ENCODE data around the gene MAGIX.
A peak's percentile ranks its signal among the peaks of the same experiment; 100 is the strongest.
"Not testable (repeated sequence)": the region's sequence is repeated elsewhere in the genome, so short reads cannot be mapped to it uniquely, and the experiment has no call there.

The MAGIX gene

GRCh38 chrX:49162620-49163019, at the start of gene MAGIX:
MAGIX (plus strand) TSS chrX:49162758; CDS start chrX:49162890, 132 bp downstream.
- Mint-ChIP-seq H3K27ac (peak within 1 kb of the TSS; percentile 96), H3K4me1 (ENCODE audit: low read depth) (peaks cover 40% of the 10 kb centered on the region), H3K36me3 (ENCODE audit: low read depth) (peaks cover 6% of the 10 kb centered on the region), H3K9me3 (no peaks in the 10 kb centered on the region), H3K27me3 (no peaks in the 10 kb centered on the region), H3K4me3 (peak within 1 kb of the TSS; percentile 78)
- intact Hi-C loops (cut with micrococcal nuclease) = no loop called here

- Mint-ChIP-seq H3K27ac (no peak overlapping the region), H3K4me3 (no peak overlapping the region), H3K4me1 (ENCODE audit: low read depth) (peaks cover 11% of the 10 kb centered on the region), H3K36me3 (ENCODE audit: low read depth) (peaks cover 82% of the 10 kb centered on the region), H3K9me3 (no peaks in the 10 kb centered on the region), H3K27me3 (no peaks in the 10 kb centered on the region)
- intact Hi-C loops (cut with micrococcal nuclease) = no loop called here
These were observed 46.5 kb upstream of the MAGIX start for GRCh38 chrX:49116076-49116475.

- Mint-ChIP-seq H3K4me1 (ENCODE audit: low read depth) (peaks cover 15% of the 10 kb centered on the region), H3K36me3 (ENCODE audit: low read depth) (peaks cover 85% of the 10 kb centered on the region), H3K4me3 (no peak overlapping the region), H3K27ac (no peak overlapping the region), H3K27me3 (no peaks in the 10 kb centered on the region), H3K9me3 (no peaks in the 10 kb centered on the region)
- intact Hi-C loops (cut with micrococcal nuclease) = no loop called here
These were observed 45.8 kb upstream of the MAGIX start for GRCh38 chrX:49116716-49117115.

DNA sequence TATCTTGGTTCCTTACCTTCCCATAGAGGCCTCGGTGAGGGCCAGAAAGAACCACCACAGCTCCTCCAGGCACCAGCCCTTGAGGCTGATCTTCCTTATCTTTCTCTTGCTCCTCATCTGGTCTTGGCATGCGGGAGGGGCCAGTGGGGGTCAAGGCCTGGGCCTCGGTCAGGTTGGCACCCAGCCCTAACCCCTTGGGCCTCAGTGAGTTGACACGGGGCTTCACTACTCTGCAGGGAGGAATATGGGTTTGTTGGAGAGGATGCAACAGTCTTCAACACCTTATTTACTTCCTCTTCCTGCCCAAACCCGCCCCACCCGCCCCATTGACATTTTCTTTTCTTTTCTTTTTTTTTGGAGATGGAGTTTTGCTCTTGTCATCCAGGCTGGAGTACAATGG, 45.0 kb upstream of the MAGIX start:
- intact Hi-C loops (cut with micrococcal nuclease) = no loop called here
- Mint-ChIP-seq H3K27ac (no peak overlapping the region), H3K4me3 (no peak overlapping the region), H3K36me3 (ENCODE audit: low read depth) (peaks cover 85% of the 10 kb centered on the region), H3K27me3 (no peaks in the 10 kb centered on the region), H3K4me1 (ENCODE audit: low read depth) (peaks cover 24% of the 10 kb centered on the region), H3K9me3 (no peaks in the 10 kb centered on the region)

DNA sequence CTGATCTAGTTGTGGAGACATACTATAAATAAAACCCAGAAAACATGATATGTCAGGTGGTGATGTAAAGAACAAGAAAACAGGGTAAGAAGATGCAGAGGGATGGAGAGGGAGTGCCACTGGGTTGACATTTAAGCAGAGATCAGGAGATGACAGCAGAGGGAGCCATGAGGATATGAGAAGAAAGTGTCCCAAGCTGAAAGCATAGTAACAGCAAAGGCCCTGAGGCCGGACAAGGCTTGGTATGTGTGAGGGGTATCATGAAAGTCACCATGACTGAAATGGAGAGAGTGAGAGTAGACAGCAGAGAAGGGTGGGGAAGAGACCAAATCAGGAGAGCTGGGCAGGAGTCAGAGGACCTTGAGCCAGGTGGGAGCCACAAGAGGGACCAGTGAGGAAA, 42.5 kb upstream of the MAGIX start:
- Mint-ChIP-seq H3K36me3 (ENCODE audit: low read depth) (peaks cover 73% of the 10 kb centered on the region), H3K4me1 (ENCODE audit: low read depth) (peaks cover 33% of the 10 kb centered on the region), H3K9me3 (no peaks in the 10 kb centered on the region), H3K27me3 (no peaks in the 10 kb centered on the region), H3K27ac (no peak overlapping the region), H3K4me3 (no peak overlapping the region)
- intact Hi-C loops (cut with micrococcal nuclease) = loop anchor here (5.0 kb wide), 1 partner anchor 47 kb away; no protein-coding TSS in a partner anchor

DNA sequence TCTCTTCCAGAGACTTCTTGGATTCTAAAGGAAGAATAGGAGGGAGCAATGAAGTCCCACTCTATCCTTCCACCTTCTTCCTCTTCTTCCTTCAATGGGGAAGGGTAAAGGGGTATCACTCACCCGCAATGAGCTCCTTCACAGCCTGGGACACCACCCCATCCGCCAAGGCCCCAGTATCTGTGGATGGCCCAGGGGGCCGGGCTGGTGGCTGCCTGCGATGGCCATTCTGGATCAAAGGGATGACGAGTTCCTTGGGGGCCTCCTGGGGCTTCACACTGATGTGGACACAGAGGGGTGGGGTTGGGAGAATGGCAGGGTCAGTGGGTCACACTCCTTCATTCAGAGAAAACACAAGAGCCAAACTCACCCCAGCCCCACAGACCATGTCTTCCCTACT, 40.1 kb upstream of the MAGIX start:
- no peaks in the 10 kb centered on the region for H3K27me3 Mint-ChIP-seq
- peak overlapping the region; percentile 93 for H3K27ac Mint-ChIP-seq
- peaks cover 49% of the 10 kb centered on the region for H3K36me3 Mint-ChIP-seq (ENCODE audit: low read depth)
- no peaks in the 10 kb centered on the region for H3K9me3 Mint-ChIP-seq
- peaks cover 33% of the 10 kb centered on the region for H3K4me1 Mint-ChIP-seq (ENCODE audit: low read depth)
- peak overlapping the region; percentile 93 for H3K4me3 Mint-ChIP-seq
- intact Hi-C loops (cut with micrococcal nuclease) = loop anchor here (5.0 kb wide), 1 partner anchor 45 kb away; no protein-coding TSS in a partner anchor

DNA sequence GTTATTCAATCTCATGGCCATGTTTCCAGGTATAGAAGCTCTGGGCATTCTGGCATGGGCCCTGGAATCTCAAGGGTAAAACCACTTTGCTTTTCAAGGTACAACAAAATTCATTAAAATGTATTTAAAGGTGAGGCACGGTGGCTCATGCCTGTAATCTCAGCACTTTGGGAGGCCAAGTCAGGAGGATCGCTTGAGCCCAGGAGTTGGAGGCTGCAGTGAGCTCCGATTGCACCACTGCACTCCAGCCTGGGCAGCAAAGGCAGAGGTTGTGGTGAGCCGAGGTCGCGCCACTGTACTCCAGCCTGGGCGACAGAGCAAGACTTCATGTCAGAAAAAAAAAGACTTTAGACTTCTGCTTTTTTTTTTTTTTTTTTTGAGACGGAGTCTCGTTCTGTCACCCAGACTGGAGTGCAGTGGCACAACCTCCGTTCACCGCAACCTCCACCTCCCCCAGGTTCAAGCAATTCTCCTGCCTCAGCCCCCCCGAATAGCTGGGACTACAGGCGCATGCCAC, 34.8 kb upstream of the MAGIX start:
- H3K36me3 Mint-ChIP-seq (ENCODE audit: low read depth); H3K9me3 Mint-ChIP-seq; intact Hi-C loops (cut with micrococcal nuclease); H3K4me3 Mint-ChIP-seq; H3K27ac Mint-ChIP-seq; H3K27me3 Mint-ChIP-seq: not testable (repeated sequence)
- H3K4me1 Mint-ChIP-seq (ENCODE audit: low read depth) = peaks cover 12% of the 10 kb centered on the region

DNA sequence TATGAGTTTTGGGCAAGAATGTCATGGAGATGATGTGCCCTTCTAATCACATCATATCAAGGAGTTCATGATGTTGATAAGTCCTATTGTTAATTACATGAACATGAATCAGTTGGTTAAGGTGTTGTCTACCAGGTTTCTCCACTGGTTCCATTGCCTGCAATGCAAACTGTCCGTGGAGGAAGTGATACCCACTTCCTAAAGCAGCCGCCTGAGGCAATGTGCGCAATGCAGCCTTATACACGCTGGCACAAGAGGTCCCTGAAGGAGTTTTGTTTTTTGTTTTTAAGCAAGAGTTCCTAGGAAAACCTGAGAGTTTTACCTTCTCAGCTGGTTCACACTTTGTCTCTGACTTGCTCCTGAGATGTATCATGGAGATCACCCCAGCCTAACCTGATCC, 33.1 kb upstream of the MAGIX start:
- Mint-ChIP-seq H3K27ac (peak overlapping the region; percentile 59), H3K9me3 (no peaks in the 10 kb centered on the region), H3K4me3 (no peak overlapping the region), H3K27me3 (no peaks in the 10 kb centered on the region), H3K36me3 (ENCODE audit: low read depth) (no peaks in the 10 kb centered on the region), H3K4me1 (ENCODE audit: low read depth) (peaks cover 12% of the 10 kb centered on the region)
- intact Hi-C loops (cut with micrococcal nuclease) = no loop called here

- intact Hi-C loops (cut with micrococcal nuclease); H3K27ac Mint-ChIP-seq; H3K9me3 Mint-ChIP-seq; H3K36me3 Mint-ChIP-seq (ENCODE audit: low read depth); H3K27me3 Mint-ChIP-seq; H3K4me3 Mint-ChIP-seq: not testable (repeated sequence)
- H3K4me1 Mint-ChIP-seq (ENCODE audit: low read depth) = peaks cover 13% of the 10 kb centered on the region
These were observed 30.3 kb upstream of the MAGIX start for GRCh38 chrX:49132275-49132674.

- Mint-ChIP-seq H3K4me1 (ENCODE audit: low read depth) (peaks cover 13% of the 10 kb centered on the region), H3K36me3 (ENCODE audit: low read depth) (no peaks in the 10 kb centered on the region), H3K9me3 (no peaks in the 10 kb centered on the region), H3K27me3 (no peaks in the 10 kb centered on the region), H3K27ac (no peak overlapping the region), H3K4me3 (no peak overlapping the region)
- intact Hi-C loops (cut with micrococcal nuclease) = no loop called here
These were observed 28.8 kb upstream of the MAGIX start for GRCh38 chrX:49133759-49134158.

DNA sequence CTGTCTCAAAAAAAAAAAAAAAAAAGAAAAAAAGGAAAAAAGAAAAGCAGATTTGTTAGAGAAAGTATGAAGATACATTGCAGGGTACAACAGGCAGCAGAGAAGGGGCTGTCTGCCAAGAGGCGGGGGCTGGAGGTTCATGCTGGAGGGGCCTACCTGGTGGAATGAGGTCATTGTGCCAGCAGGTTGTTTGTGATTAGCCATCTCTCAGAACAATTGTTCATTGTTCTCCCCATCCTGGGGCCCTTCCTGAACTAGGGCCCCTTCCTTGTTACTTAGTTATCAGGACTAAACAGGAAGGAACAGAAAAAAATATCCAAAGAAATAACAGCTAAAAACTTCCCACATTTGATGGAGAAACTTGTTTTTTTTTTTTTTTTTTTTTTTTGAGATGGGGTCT, 25.1 kb upstream of the MAGIX start:
- peaks cover 24% of the 10 kb centered on the region for H3K9me3 Mint-ChIP-seq
- peaks cover 6% of the 10 kb centered on the region for H3K36me3 Mint-ChIP-seq (ENCODE audit: low read depth)
- intact Hi-C loops (cut with micrococcal nuclease) = no loop called here
- peaks cover 7% of the 10 kb centered on the region for H3K4me1 Mint-ChIP-seq (ENCODE audit: low read depth)
- no peak overlapping the region for H3K4me3 Mint-ChIP-seq
- H3K27me3 Mint-ChIP-seq = no peaks in the 10 kb centered on the region
- no peak overlapping the region for H3K27ac Mint-ChIP-seq

DNA sequence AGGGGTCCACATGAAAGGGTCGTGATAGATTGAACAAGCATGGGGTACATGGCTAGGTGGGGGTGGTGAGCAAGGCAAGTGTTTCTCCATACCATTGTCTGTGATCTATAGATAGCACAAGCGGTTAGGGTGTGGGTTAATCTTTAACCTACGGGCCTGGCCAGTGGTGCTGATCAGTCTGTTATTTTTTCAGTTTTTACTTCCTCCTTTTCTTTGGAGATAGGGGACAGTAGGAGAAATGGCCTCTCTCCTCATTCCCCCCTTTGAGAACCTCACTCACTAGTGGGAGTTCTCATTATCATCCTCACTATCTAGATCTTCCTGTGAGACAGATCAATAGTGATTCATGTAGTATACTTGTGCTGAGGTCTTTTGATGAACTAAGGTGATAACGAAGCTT, 22.8 kb upstream of the MAGIX start:
- Mint-ChIP-seq H3K36me3 (ENCODE audit: low read depth) (peaks cover 6% of the 10 kb centered on the region), H3K27me3 (no peaks in the 10 kb centered on the region), H3K9me3 (peaks cover 24% of the 10 kb centered on the region), H3K27ac (no peak overlapping the region), H3K4me1 (ENCODE audit: low read depth) (no peaks in the 10 kb centered on the region), H3K4me3 (no peak overlapping the region)
- intact Hi-C loops (cut with micrococcal nuclease) = no loop called here

- H3K36me3 Mint-ChIP-seq (ENCODE audit: low read depth); H3K4me1 Mint-ChIP-seq (ENCODE audit: low read depth); intact Hi-C loops (cut with micrococcal nuclease); H3K27ac Mint-ChIP-seq; H3K27me3 Mint-ChIP-seq; H3K4me3 Mint-ChIP-seq: not testable (repeated sequence)
- peaks cover 24% of the 10 kb centered on the region for H3K9me3 Mint-ChIP-seq
These were observed 20.3 kb upstream of the MAGIX start for GRCh38 chrX:49142264-49142663.

GRCh38 chrX:49143154-49143553, 19.4 kb upstream of the MAGIX start:
- peaks cover 24% of the 10 kb centered on the region for H3K9me3 Mint-ChIP-seq
- H3K27ac Mint-ChIP-seq; H3K4me1 Mint-ChIP-seq (ENCODE audit: low read depth); H3K4me3 Mint-ChIP-seq; H3K27me3 Mint-ChIP-seq; intact Hi-C loops (cut with micrococcal nuclease); H3K36me3 Mint-ChIP-seq (ENCODE audit: low read depth): not testable (repeated sequence)

DNA sequence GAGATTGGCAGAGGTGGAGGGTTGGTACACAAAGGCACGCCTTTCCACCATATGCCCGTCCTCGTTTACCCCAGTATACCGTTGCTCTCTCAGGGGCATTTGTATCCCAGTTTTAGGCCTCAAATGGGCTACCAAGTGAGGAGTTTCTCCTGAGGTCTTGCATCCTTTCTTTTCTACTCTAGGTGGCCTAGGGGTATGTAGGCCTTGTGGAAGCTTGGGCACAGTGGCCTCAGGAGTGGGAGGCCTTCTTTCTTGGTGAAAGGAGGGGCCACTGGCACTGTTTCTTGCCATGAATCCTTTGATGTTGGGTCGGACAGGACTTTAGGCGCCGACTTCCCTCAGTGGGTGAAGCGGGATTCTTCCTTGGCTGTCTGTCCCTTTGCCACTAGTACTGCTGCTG, 15.3 kb upstream of the MAGIX start:
- peaks cover 12% of the 10 kb centered on the region for H3K4me1 Mint-ChIP-seq (ENCODE audit: low read depth)
- no peaks in the 10 kb centered on the region for H3K27me3 Mint-ChIP-seq
- no peaks in the 10 kb centered on the region for H3K36me3 Mint-ChIP-seq (ENCODE audit: low read depth)
- no peaks in the 10 kb centered on the region for H3K9me3 Mint-ChIP-seq
- intact Hi-C loops (cut with micrococcal nuclease) = no loop called here
- no peak overlapping the region for H3K27ac Mint-ChIP-seq
- no peak overlapping the region for H3K4me3 Mint-ChIP-seq
